Stomach (tissue), 9 donors: Measurements from ENCODE around the gene SEC24D. TPM values are rescaled to one million over a fixed set of nuclear protein-coding genes. Genes with fewer than 3 reads are reported as not detected.

Source experiments
- DNase-seq, 2 donors: peaks; one replicate each; pipeline versions ENCODE4 v3.0.0 to v3.0.0-alpha.2; 2013 to 2019
- H3K27ac ChIP-seq, 5 donors: fragments of 200-600 bp in 4 of 5; sonication (generic) in 4 of 5; one replicate each; pipeline ENCODE4 v1.5.1; 2013 to 2019; ENCODE audit warnings: mild to moderate bottlenecking in 1 of 5, moderate library complexity in 1 of 5
- H3K27me3 ChIP-seq, 3 donors: fragments of 200-600 bp; sonication (generic); one replicate each; pipeline ENCODE4 v1.5.1; 2017 to 2019; ENCODE audit warnings: mixed run types in 1 of 3
- H3K36me3 ChIP-seq, 4 donors: fragments of 200-600 bp; sonication (generic); 1 replicate in 3 of 4; 2 replicates in 1 of 4; pipeline ENCODE4 v1.5.1; 2016 to 2019
- H3K4me1 ChIP-seq, 4 donors: fragments of 200-600 bp; sonication (generic); one replicate each; pipeline ENCODE4 v1.5.1; 2016 to 2019
- H3K4me3 ChIP-seq, 4 donors: fragments of 200-600 bp; sonication (generic) in 3 of 4; one replicate each; pipeline ENCODE4 v1.5.1; 2016 to 2019; ENCODE audit warnings: mild to moderate bottlenecking in 1 of 4
- H3K9me3 ChIP-seq, 4 donors: fragments of 200-600 bp; sonication (generic); one replicate each; pipeline ENCODE4 v1.5.1; 2016 to 2019
- EP300 ChIP-seq: sonication (generic); formaldehyde crosslinking; IDR thresholded peaks from one replicate; pipeline ENCODE4 v1.6.1; 2017; ENCODE audit warnings: antibody characterized with exemption
- POLR2A ChIP-seq, 4 donors: fragments of 450-650 bp; IDR thresholded peaks; one replicate each; pipeline ENCODE4 v1.6.1; 2016; ENCODE audit warnings: antibody characterized with exemption in 4 of 4, control low read depth in 2 of 4, mild to moderate bottlenecking in 1 of 4, moderate library complexity in 1 of 4
- POLR2AphosphoS5 ChIP-seq, 3 donors: sonication (generic); formaldehyde crosslinking; IDR thresholded peaks; one replicate each; pipeline ENCODE4 v1.6.1; 2016; ENCODE audit warnings: antibody characterized with exemption in 3 of 3
- WGBS, 5 donors: extraction: QIAGEN DNeasy Blood & Tissue Kit in 3 of 5; methylation state at CpG; one replicate each; pipeline versions ENCODE4 v1.1.5 to v1.1.7; 2013 to 2018; 5-methylcytosine and 5-hydroxymethylcytosine counted together
- intact Hi-C: fragments of 100-400 bp; cut with DNase I; formaldehyde crosslinking; loops from one replicate; pipeline ENCODE4 v1.15.1; 2023; ENCODE audit warnings: low total_unique reads
- polyA plus RNA-seq, 3 donors: library from polyadenylated mRNA; stranded (reverse); fragments of 200-250 nt; gene quantifications; one replicate each; pipeline ENCODE4 v1.2.3, GENCODE V29; 2013
- total RNA-seq, 5 donors: library from RNA; depleted of rRNA; stranded (reverse); fragments of >200 nt; gene quantifications; one replicate each; pipeline versions ENCODE4 v1.1.0 to v1.2.3, GENCODE V29; 2014 to 2016
- TF ChIP-seq, protein P1 (sequence below), 7 experiments: fragments of 450-650 bp in 4 of 7; fragments of 200-600 bp in 3 of 7; sonication (generic) in 3 of 7; IDR thresholded peaks; one replicate each; pipeline ENCODE4 v1.5.1; 2016 to 2019; ENCODE audit warnings: antibody characterized with exemption in 7 of 7, control low read depth in 2 of 7, mild to moderate bottlenecking in 1 of 7
- donor health status: healthy with polysubstance abuse.
- donor health status: Bipolar disorder and iron deficiency.
- donor health status: healthy.

Gene SEC24D
- total and polyA plus RNA-seq, 8 donors: 6.7 to 132 (median 29.0) TPM

DNA sequence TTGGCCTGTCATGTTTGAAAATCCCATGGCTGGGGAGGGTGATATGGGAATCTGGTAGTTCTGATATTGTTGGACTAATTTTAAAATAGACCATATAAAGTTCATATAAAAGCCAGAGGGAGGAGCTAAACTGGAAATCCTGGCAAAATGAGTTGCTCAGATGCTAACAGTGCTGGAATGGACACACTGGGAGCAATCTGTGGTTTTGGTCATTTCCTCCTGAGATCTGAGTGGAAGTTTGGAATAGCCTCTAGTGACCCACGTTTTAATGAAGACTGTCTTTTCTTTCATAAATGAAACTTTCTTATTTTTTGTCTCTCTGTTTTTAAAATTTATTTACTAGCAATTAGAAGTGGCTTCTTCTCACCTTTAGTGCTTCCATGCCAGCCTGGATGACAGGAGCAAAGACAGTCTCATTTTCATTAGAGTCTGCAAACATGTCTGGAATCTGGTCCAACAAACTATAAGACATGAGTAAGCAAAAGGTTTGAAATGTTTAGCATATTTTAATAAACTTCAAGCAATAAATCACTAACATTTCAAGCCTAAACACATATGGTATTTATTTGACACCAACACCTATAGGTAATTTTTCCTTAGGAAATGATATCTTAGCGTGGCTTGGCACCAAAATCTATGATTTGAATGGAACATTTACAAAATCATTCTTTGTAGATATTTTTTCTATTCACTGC, 84.2 kb downstream of the SEC24D start:
- intact Hi-C loops: no loop called here
- no peak for TF ChIP-seq EP300
- TF ChIP-seq POLR2A (IDR thresholded peaks at IDR 0.05): no peak
- TF ChIP-seq, protein P1, sequence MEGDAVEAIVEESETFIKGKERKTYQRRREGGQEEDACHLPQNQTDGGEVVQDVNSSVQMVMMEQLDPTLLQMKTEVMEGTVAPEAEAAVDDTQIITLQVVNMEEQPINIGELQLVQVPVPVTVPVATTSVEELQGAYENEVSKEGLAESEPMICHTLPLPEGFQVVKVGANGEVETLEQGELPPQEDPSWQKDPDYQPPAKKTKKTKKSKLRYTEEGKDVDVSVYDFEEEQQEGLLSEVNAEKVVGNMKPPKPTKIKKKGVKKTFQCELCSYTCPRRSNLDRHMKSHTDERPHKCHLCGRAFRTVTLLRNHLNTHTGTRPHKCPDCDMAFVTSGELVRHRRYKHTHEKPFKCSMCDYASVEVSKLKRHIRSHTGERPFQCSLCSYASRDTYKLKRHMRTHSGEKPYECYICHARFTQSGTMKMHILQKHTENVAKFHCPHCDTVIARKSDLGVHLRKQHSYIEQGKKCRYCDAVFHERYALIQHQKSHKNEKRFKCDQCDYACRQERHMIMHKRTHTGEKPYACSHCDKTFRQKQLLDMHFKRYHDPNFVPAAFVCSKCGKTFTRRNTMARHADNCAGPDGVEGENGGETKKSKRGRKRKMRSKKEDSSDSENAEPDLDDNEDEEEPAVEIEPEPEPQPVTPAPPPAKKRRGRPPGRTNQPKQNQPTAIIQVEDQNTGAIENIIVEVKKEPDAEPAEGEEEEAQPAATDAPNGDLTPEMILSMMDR (IDR thresholded peaks at IDR 0.05): no peak
- TF ChIP-seq POLR2AphosphoS5 (IDR thresholded peaks at IDR 0.05): no peak
- Histone ChIP-seq H3K27me3 (no peaks in the 10 kb centered on the region), H3K4me3 (no peak overlapping the region), H3K4me1 (peaks cover 12 to 60% (median 35%) of the 10 kb centered on the region in 4 donors), H3K27ac (peak overlapping the region in 3 of 5 donors; percentile 21 to 33 (median 24)), H3K9me3 (no peaks in the 10 kb centered on the region), H3K36me3 (peaks cover 14 to 58% (median 44%) of the 10 kb centered on the region in 4 donors)
- WGBS, 5 donors: 75 to 89% (median 84%) methylated on average over 2 of the region's 2 CpGs
- no peak for DNase-seq

- H3K4me3 ChIP-seq: no peak overlapping the region
- peak overlapping the region in 4 of 5 donors; percentile 22 to 64 (median 32) for H3K27ac ChIP-seq
- WGBS, 5 donors: 62 to 75% (median 69%) methylated on average over 5 of the region's 5 CpGs
- TF ChIP-seq EP300: no peak
- DNase-seq: no peak
- intact Hi-C loops: loop anchor here (10.0 kb wide), 1 partner anchor 225 kb away; no protein-coding TSS in a partner anchor
- H3K27me3 ChIP-seq: no peaks in the 10 kb centered on the region
- no peaks in the 10 kb centered on the region for H3K9me3 ChIP-seq
- peaks cover 9 to 53% (median 29%) of the 10 kb centered on the region in 4 donors for H3K4me1 ChIP-seq
- H3K36me3 ChIP-seq: peaks cover 16 to 74% (median 50%) of the 10 kb centered on the region in 4 donors
Measured at GRCh38 chr4:118749347-118749988, 86.5 kb downstream of the SEC24D start.

GRCh38 chr4:118746251-118746919, 89.5 kb downstream of the SEC24D start:
- no peak for DNase-seq
- H3K4me3 ChIP-seq: no peak overlapping the region
- intact Hi-C loops: loop anchor here (10.0 kb wide), 1 partner anchor 228 kb away; no protein-coding TSS in a partner anchor
- no peaks in the 10 kb centered on the region for H3K27me3 ChIP-seq
- peaks cover 0 to 45% (median 24%) of the 10 kb centered on the region in 4 donors for H3K4me1 ChIP-seq
- H3K27ac ChIP-seq: peak overlapping the region in 3 of 5 donors; percentile 30 to 64 (median 47)
- WGBS, 5 donors: 40 to 59% (median 46%) methylated on average over 2 of the region's 2 CpGs
- H3K36me3 ChIP-seq: peaks cover 15 to 86% (median 57%) of the 10 kb centered on the region in 4 donors
- TF ChIP-seq POLR2AphosphoS5 (IDR thresholded peaks at IDR 0.05) (peak in 1 of 3 donors; percentile 64), POLR2A (IDR thresholded peaks at IDR 0.05) (no peak), EP300 (no peak)
- TF ChIP-seq, protein P1 (IDR thresholded peaks at IDR 0.05): no peak
- H3K9me3 ChIP-seq: no peaks in the 10 kb centered on the region

GRCh38 chr4:118745357-118745756, 90.6 kb downstream of the SEC24D start:
- TF ChIP-seq EP300: no peak
- TF ChIP-seq POLR2A (IDR thresholded peaks at IDR 0.05): no peak
- TF ChIP-seq, protein P1 (IDR thresholded peaks at IDR 0.05): no peak
- TF ChIP-seq POLR2AphosphoS5 (IDR thresholded peaks at IDR 0.05): no peak
- Histone ChIP-seq H3K36me3 (peaks cover 11 to 79% (median 50%) of the 10 kb centered on the region in 4 donors), H3K4me1 (peaks cover 0 to 46% (median 25%) of the 10 kb centered on the region in 4 donors), H3K4me3 (no peak overlapping the region), H3K9me3 (no peaks in the 10 kb centered on the region), H3K27me3 (no peaks in the 10 kb centered on the region), H3K27ac (peak overlapping the region in 4 of 5 donors; percentile 7 to 64 (median 44))
- WGBS, 5 donors: 73 to 81% (median 79%) methylated on average over 3 of the region's 3 CpGs
- intact Hi-C loops: loop anchor here (10.0 kb wide), 1 partner anchor 229 kb away; no protein-coding TSS in a partner anchor
- no peak for DNase-seq
